HT1080 (cell line): ENCODE measurements around the gene FBXW11. TPM values are rescaled to one million over a fixed set of nuclear protein-coding genes. Genes with fewer than 3 reads are reported as not detected.
"Not testable (repeated sequence)": the region's sequence is repeated elsewhere in the genome, so short reads cannot be mapped to it uniquely, and the experiment has no call there.

ENCODE experiments used
- DNase-seq: peaks from one replicate; pipeline ENCODE4 v3.0.0-alpha.2; 2015; ENCODE audit warnings: low read depth
- total RNA-seq: library from RNA; depleted of rRNA; stranded (reverse); fragments of >200 nt; shearing (Covaris generic); gene quantifications from 2 replicates; pipeline ENCODE4 v1.2.3, GENCODE V29; 2014

Gene FBXW11
- total RNA-seq, 1 experiment from 2014 or later: 77.2 TPM

DNA sequence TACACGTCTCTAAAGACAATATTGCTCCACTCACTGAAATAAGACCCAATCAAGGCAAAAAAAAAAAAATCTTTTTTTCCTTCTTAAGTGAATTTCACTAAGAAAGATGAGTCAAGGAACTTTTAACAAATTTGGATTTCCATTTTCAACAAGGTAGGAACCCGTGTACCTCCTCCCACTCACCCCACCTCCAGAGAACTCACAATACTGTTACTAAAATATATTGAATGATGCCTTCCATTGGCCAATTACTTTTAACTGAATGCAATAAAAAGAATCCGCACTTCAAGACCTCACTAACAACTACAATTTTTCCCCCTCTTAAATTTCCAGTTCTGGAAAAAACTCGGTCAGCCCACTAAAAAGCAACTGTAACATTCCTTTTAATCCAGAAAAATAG is 50.7 kb downstream of the FBXW11 start:
- no peak for DNase-seq

DNA sequence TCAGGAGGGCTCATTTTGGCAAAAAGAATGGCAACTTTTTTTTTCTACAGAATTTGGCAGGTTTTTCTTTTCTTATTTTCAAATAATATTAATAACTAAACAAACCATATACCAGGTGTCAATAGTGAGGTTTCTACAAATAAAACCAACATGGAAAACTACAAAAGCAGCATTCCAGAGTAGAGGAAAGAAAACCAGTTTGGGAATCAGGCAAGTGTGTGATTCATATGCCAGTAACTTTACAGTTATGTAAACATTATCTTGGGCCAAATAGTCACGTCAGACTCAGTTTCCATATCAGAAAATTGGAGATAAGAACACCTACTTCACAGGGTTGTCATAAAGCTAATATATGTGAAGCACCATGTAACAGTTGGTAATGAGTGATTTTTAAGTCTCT is 51.7 kb downstream of the FBXW11 start:
- DNase-seq: no peak

DNA sequence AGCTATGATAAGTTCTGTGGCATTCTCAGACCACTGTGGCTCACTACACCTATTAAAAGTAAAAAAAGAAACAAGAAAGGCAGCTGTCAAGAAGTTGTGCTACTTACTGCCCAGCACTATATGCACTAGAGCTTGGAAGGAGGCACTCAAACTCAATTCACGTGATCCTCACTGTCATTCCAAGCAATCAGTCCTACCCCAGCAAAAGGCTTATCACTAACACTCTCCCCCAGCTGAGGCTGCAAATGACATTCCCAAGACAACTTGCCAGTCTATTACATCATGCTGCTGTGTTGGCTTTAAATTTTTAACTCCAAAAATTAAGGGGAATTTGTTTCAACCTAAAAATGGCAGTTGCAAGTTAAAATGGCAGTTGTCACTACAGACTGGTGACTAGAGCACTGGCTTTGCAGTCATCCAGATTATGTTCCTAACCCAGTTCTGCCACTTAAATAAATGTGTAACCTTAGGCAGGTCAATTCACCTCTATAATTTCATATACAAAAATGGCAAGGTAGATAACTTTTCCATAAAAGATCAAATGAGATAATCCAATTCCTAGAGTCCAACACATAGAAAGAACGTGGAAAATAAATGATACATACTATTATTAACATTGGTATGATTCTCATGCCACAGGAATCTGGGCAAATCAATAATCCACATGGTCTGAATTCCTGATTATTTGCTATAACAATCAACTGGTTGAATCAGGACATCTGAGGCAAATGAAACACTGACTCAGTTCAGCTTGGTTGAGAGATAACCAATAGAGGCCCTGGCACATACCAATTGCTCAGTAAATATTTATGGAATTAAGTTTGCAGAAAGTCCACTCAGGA is 52.4 kb downstream of the FBXW11 start:
- no peak for DNase-seq

DNA sequence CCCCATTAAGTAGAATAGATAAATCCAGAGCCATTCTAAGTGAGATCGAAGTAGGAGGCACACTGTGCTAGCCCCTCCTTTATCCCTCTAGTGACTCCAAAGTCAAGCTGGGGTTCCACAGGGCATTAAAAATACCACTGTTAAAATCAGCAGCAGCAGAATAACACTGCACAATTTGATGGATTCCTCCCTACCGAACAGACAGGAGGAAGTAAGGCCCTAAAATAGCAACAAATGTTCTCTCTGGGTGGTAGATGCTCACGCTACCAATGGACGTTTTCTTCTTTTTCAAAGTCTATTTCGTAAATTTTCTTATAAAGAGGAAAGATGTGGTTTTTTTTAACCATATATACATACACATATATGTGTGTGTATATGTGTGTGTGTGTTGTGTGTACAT is 54.4 kb downstream of the FBXW11 start:
- no peak for DNase-seq

DNA sequence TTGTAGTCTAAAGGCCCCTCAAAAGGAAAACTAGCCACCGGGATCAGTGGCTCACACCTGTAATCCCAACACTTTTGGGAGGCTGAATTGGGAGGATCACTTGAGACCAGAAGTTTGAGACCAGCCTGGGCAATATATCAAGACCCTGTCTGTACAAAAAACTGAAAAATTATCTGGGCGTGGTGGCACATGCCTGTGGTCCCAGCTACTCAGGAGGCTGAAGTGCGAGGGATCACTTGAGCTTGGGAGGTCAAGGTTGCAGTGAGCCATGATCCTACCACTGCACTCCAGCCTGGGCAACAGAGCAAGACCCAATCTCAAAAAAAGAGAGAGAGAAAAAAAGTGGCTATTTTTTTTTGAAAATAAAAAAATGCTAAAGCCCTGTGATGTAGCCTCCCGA is 55.2 kb downstream of the FBXW11 start:
- no peak for DNase-seq

DNA sequence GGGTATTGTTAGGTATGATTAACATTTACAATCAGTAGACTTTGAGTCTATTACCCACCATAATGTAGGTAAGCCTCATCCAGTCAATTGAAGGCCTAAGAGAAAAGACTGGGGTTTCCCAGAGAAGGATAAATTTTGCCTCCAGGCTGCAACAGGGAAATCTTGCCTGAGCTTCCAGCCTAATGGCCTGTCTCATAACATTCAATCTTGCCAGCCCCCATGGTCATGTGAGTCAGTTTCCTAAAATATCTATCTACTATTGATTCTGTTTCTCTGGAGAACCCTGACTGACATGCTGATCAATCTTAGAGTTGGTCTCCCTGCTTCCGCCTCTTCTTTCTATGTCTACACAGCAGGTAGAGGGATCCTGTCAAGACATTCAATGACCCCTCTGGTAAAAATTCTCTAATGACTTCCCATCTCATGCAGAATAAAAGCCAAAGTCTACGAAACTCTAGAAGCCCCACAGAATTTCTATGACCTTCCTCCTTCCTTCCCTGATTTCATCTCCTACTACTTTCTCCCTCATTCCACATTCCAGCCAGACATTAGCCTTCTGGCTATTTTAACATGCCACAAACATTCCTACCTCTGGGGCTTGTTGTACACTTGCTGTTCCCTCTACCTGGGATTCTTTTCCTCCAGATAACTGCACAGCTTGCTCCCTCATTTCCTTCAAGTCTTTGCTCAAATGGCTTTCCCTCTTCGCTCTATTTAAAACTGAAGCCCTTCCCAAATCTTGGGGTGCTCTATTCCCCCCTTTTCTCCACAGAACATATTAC is 60.2 kb downstream of the FBXW11 start:
- no peak for DNase-seq

DNA sequence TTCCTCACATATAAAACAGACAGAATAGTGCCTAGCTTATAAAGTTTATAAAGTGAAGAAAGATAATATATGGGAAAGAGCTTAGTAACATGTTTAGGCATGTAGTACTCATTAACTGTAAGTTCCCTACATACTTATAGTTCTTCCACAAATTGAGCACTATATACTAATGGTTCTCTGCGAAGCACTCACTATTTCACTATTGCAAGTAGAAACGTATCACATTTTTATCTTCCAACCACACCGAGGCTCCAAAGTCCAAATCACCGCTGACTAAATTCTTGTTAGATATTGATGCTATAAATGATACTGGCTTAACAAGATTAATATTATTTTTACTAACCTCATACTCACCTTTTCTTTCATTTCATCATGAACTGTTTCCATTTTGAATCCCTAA is 61.0 kb downstream of the FBXW11 start:
- no peak for DNase-seq

DNA sequence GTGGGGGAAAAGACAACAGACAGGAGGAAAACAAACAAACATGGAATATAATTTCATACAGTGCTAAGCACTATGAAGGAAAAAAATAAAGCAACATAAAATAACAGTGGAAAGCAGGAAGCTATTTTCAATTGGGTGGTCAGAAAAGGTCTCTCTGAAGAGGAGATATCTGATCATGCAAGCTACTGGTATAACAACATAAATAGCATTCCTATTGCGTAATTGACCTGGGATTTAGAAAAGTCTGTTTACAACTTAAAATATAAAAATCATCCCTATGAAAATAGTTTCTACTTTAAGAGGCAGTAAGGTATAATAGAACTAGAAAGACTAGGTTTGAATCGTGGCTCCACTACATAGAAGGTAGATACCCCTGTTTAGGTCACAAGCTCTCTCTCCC is 61.4 kb downstream of the FBXW11 start:
- no peak for DNase-seq

DNA sequence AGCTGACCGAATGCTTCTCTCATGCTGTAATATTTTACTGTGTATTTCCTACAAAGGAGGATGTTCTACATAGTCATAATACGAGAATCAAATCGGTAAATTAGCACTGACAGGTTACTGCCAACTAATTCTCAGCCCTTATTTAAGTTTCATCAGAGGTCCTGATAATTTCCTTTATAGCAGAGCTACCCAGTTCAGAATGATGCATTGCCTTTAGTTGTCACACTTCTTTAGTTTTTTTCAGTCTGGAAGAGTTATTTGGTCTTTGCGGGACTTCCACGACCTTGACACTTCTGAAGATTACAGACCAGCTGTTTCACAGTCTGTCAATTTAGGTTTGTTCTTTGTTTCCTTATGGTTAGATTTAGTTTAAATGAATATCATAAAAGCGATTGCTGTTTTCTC is 64.3 kb downstream of the FBXW11 start:
- not testable (repeated sequence) for DNase-seq

DNA sequence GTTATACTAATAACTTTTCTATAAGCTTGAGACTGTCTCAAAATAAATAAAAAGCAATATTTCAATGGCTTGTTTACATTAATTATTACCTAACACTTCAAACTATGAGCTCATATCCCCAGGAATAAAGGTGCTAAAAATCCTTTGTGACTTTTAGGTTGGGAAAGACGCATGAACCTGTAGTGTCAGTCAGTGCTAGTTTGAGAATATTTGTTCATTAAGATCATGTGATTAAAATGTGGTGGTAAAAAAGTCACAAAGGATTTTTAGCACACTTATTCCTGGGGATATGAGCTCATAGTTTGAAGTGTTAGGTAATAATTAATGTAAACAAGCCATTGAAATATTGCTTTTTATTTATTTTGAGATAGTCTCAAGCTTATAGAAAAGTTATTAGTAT is 64.8 kb downstream of the FBXW11 start:
- not testable (repeated sequence) for DNase-seq

DNA sequence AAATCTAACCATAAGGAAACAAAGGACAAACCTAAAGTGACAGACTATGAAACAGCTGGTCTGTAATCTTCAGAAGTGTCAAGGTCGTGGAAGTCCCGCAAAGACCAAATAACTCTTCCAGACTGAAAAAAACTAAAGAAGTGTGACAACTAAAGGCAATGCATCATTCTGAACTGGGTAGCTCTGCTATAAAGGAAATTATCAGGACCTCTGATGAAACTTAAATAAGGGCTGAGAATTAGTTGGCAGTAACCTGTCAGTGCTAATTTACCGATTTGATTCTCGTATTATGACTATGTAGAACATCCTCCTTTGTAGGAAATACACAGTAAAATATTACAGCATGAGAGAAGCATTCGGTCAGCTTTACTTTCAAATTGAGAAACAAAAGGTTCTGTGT is 65.2 kb downstream of the FBXW11 start:
- not testable (repeated sequence) for DNase-seq

DNA sequence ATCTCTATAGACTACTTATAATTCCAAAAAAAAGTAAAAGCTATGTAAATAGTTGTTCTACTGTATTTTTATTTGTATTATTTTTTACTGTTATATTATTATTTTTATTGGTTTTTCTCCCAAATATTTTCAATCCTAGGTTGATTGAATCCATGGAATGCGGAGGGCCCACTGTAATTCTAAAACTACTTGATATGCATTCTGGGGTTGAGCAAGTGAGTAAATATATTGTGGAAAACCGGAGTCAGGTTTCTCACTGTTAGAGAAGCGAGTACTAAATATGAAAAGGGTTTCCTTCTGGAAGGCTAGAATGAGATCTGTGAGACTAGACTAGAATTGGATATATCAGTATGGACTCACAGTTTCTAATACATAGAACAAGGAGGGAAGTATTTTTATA is 66.5 kb downstream of the FBXW11 start:
- no peak for DNase-seq

DNA sequence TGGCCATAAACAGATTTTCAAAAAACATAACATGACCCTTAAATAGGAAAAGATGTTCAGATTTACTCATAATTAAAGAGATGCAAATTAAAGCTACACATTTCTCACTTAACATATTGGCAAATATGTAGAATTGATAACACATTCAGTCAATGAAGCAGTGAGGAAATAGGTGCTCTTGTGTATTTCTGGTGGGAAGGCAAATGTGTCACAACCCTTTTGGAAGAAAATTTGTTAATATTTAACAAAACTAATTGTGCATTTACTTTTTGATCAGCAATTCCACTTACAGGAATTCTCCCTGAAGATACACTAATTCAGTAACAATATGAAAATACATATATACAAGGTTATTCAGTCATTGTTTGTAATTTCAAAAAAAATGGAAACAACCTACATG is 68.1 kb downstream of the FBXW11 start:
- no peak for DNase-seq

DNA sequence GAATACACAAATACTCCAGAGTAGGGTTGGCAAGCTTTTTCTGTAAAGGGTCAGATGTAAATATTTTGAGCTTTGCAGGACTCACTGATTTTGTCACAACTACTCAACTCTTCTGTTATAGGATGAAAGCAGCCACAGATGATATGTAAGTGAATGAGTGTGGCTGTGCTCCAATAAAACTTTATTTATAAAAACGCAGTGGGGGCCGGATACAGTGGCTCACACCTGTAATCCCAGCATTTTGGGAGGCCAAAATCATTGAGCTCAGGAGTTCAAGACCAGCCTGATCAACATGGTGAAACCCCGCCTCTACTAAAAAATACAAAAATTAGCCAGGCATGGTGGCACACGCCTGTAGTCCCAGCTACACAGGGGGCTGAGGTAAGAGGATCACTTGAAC is 69.1 kb downstream of the FBXW11 start:
- DNase-seq: no peak

DNA sequence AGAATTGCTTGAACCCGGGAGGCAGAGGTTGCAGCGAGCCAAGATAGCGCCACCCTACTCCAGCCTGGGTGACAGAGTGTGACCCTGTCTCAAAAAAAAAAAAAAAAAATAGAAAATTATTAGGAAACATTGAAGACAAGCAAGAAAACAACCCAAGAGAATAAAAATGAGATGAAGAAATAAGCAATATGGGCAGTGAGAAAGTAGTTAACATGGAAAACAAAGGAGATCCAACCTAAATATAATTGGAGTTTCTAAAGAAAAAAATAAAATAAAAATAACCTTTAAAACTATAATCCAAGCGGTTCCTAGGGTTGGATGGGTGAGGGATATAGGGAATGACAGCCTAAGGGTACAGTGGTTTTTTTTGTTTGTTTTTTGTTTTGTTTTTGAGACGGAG is 71.9 kb downstream of the FBXW11 start:
- no peak for DNase-seq

DNA sequence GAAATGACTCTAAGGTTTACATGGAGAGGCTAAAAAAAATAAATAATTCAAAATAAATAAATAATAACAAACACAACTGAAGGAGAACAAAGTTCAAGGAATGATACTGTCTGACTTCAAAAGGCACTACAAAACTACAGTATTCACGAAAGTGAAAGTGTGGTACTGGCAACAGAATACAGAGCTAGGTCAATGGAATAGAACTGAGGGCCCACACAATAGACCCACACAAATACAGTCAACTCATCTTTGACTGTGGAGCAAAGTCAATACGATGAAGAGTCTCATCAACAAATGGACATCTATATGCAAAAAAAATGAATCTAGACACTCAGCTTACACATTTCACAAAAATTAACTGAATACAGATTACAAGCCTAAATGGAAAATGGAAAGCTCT is 75.3 kb downstream of the FBXW11 start:
- DNase-seq: no peak

DNA sequence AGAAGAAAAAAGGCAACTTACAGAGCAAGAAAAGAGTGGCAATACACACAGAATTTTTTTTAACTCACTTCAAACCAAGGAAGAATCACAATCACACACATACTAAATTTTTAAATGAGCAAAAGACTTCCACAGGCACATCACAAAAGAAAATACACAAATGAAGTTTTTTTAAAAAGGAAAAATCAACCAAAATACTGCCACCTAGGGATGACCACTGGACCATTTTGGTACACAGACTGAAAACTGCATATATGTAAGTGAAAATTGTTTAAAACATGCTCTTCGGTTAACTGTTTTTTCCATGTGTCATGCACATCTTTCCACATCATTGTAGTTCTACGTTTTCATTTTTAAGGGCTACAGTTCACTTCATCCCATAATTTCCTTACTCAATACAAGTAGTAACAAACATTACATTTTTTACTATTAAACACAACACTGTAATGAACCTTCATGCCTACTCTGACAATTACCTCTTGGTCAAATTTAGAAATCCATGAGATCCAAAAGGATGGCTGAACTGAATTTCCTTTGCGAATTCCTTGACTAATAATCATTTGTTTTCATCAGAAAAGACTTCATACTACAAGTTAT is 79.0 kb downstream of the FBXW11 start:
- DNase-seq: no peak

DNA sequence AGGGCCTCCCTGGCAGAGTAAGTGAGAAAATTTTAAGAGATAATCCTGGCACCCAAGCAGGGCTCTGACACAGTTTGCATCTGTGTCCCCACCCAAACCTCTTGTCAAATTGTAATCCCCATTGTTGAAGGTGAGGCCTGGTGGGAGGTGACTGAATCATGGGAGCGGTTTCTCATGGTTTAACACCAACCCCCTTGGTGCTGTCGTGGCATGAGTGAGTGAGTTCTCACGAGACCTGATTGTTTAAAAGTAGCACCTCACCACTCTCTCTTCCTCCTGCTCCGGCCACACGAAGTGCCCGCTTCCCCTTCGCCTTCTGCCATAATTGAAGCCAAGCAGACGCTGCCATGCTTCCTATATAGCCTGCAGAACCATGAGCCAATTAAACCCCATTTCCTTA is 80.1 kb downstream of the FBXW11 start:
- DNase-seq: no peak

DNA sequence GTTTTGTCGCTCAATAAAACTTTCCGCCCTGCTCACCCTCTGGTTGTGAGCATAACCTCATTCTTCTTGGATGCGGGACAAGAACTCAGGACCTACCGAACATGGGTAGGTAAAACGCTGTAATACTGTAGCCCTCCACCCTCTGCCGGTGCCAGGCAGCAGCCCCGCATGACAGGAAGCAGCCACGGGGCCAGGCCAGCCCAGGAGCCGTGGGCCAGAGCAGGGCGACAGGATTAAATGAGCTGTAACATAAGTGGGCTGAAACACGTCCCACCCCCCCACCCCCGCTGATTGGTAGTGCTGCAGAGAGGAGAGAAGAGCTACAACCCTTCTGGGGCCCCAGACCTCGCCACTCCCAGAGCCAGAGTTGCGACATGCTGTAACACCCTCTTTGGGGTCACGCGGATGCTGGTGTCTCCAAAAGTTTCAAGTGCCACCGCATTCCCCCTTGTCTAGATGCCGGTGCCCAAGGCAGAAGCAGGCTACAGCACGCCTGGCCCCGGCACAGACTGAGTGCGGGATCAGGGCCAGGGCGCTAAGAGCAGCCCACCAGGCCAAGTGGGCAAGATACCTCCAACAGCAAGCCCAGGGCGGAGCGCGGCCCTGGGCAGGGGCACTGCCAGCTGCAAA is 81.8 kb downstream of the FBXW11 start:
- DNase-seq: no peak

DNA sequence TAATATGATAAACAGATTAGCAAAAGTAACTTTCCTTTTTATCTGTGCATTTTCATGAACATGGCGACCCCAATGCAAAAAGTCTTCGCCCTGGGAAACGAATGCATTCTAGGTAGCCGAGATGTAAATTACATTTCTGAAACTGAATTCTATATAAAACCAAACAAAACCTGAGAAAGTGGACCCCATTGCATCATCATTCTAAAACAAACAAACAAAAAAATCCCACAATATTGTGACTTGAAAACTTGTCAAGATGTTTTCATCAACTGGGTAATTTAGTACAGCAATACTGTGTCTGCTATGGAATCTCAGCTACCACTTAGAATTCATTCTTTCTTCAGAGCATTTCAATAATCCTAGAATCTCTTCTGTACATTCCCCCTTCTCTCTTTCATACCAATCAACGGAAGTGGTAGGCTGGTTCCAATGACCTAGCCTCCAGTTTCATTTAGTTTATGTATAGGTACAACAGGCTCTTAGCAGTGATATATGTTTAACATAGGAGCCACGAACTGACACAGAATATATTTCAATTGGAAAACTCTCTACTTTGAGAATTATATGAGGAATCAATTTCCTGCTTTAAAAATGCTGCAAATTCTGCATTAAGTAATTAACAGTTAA is 85.6 kb downstream of the FBXW11 start:
- no peak for DNase-seq

DNA sequence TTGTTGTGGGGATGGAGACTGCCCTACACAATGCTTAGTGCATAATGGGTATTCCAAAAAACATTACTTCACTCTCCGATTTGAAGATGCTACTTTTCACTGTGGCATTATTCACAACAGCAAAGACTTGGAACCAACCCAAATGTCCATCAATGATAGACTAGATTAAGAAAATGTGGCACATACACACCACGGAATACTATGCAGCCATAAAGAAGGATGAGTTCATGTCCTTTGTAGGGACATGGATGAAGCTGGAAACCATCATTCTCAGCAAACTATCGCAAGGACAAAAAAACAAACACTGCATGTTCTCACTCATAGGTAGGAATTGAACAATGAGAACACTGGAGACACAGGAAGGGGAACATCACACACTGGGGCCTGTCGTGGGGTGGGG is 90.7 kb downstream of the FBXW11 start:
- DNase-seq: not testable (repeated sequence)
